Skin epidermis (tissue), 12 donors: Measurements from ENCODE around the gene NINJ1.
"Not testable (repeated sequence)": the region's sequence is repeated elsewhere in the genome, so short reads cannot be mapped to it uniquely, and the experiment has no call there.

Experiments
- H3K27ac ChIP-seq, 21 experiments: fragments of 200-600 bp; sonication (generic) in 11 of 21; one replicate each; pipeline ENCODE4 v1.5.0; 2020; ENCODE audit warnings: mild to moderate bottlenecking in 3 of 21, inconsistent platforms in 2 of 21, moderate library complexity in 2 of 21
- H3K4me3 ChIP-seq, 7 experiments: fragments of 200-600 bp; sonication (generic) in 2 of 7; one replicate each; pipeline ENCODE4 v1.5.0; 2020; ENCODE audit warnings: inconsistent platforms in 2 of 7, mild to moderate bottlenecking in 2 of 7, moderate library complexity in 1 of 7

The NINJ1 gene

DNA sequence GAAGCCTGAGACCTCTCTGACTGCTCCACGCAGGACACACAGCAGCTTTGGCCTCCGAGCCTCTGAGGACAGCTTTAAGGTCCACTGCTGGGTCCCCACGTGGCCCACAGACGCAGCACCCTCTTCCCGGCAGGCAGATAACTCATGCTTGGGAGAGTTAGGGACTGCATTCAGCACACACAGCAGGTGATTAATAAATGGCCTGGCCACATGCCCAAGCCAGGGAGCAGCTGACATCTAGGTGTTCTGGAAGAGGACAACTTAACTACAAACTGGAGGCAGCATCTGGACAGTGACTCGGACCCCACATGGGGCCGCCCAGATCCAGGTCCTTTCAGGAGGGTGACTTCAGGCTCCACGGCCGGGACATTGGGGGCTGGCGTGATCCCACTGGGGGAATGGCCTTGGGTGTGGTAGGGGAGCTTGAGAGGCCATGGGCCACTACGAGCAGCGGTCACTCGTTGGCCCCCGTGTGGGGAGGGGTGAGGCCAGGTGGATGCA is 11.3 kb downstream of the NINJ1 start:
- no peak overlapping the region for H3K4me3 ChIP-seq
- no peak overlapping the region for H3K27ac ChIP-seq

DNA sequence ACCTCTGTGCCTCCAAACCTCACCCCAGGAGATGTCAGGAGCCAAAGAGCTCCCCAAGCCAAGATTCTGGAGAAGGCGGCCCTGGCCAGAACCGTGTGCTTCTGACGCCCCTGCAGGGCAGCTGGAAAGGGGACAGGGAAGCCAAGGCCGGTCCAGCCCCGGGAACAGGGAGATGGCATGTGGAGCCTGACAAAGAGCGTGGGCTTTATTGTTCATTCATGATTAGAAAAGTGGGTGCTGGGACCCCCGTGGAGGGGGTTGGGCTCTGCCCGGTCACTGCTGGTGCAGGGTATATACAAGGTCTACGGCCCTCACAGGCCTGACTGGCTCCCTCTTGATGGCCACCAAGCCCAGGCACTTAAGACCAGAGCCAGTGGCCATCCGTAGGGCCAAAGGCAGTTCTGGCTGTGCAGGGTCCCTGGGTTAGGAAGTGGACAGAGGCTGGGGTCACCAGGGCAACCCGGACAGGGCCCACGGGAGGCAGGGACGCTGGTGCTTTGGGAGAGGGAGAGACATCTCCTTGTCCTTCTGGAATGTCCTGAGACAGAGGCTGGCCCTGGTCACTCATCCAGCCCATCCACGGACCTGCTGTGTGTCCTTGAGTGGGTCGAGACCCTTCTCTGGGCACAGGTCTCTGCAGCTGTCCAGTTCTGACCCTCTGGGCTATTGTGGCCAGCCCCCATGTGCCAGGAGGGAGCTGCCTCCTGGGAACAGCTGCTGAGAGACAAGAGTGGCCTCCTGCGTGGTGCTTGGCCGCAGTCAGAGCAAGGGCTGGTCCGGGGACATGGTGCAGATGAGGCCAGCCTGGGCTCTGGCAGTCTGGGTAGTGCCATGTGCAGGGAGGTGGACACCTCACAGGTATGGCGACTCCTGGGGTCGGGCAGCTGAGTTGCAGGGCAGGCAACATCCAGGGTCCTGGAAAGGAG is 12.5 kb downstream of the NINJ1 start:
- Histone ChIP-seq H3K4me3 (no peak overlapping the region), H3K27ac (peak overlapping the region in 3 of 21 experiments; percentile 28 to 52 (median 44))

DNA sequence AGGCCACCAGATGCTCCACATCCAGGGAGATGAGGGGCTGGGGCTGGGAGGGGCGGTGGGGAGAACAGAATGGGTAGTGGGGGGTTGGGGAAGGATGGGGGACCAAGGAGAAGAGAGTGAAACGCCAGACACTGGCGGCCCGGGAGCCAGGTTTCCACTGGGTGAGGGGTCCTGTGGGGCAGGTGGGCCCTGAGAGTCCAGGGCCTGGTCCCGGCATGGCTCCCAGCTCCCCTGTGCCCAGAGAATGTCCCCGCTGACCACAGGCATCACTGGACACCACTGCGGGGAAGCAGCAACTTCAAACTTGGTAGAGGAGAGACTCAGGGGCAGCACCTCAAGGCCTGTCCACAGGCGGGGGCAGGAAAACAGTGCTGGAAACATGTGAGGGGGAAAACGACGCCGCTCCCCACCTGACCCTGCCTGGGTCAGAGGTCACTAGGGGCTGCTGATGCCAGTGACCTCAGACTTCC is 13.2 kb downstream of the NINJ1 start:
- Histone ChIP-seq H3K4me3 (no peak overlapping the region), H3K27ac (peak overlapping the region in 14 of 21 experiments; percentile 1 to 74 (median 44))

DNA sequence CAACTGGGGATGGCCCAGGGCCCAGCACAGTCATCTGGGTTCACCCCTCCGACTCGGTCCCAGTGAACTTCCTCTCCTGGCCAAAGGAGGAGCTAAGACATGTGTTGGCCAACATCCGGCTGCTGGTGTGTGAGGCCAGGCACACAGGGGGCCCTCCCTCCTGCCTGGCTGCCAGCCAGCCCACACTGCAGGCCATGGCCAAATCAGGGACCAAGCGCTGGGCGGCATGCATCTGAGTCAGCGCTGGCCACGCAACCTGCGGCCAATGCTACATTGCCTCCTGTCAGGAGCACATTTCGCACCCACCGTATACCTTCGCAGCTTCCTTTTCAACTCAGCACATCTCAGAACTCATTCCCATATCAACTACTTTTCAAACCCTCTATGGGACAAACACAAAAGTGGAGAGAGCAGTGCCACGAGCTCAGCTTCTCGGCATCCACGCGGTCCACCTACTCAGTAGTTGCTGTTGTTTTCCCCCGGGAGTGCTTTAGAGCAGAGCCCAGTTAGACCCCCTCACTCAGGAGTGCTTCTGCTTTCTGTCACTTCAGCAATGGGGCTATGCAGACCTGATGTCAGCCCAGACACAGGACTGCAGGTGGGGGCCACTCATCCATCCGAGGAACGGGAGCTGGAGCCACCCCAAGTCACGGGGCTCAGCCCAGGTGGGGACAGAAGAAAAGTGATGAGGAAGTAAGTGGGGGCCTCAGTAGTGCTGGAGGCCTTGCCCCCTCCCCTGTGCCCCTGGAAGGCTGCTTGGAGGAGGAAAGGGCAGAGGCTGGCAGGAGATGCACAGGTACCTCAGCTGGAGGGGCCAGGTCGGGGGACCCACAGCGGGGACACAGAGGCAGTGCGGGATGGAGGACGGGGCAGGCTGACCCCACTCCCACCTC is 13.9 kb downstream of the NINJ1 start:
- H3K4me3 ChIP-seq: no peak overlapping the region
- peak overlapping the region in 18 of 21 experiments; percentile 1 to 74 (median 54) for H3K27ac ChIP-seq

DNA sequence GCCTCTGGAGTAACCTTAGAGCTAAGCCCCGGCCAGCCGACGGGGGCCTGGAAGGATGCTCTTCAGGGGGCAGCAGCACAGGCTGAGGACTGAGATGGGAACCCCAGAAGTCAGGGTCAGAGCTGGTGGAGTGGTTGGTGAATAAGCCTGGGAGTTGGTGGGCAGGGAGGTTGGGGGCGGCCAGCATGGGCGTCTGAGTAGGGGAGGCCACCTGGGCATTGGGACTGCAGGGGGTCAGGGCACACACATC is 14.4 kb downstream of the NINJ1 start:
- H3K27ac ChIP-seq: peak overlapping the region in 15 of 21 experiments; percentile 1 to 74 (median 42)
- H3K4me3 ChIP-seq: no peak overlapping the region

DNA sequence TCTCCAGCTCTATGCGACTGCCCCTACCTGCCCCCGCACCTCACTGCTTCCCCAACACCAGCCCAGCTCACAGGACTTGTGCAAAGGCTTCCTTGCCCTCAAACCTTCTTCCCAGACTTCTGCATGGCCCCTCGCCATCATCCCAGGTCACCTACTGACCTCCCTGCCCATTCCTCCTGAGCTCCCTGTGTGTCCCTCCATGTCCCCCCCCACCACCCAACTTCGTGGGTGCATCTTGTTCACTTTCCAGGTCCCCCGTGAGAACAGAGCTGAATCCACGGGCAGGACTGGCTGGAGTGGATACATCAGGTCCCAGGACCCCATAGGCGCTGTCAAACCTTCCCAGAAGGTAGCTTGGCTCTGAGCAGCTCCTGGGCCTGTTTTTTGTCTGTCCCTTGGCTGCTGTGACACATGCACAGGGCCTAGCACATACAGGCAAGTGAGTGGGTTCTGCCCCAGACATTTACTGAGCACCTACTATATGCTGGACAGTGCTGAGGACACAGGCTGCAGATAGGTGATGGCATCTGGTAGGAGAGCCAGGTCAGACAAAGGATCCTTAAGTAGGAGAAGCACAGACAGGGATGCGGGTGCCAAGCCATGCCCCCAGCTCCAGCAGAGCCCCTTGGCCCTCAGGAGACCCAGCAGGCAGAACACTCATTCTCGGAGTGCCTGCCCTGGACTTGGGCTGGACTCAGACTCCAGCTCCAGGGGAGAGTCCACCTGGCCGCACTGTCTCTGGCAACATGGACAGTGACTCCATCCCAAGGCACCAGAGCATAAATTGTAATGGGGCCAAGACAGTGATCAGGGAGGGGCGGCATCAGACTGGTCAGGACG is 15.0 kb downstream of the NINJ1 start:
- H3K27ac ChIP-seq: peak overlapping the region in 15 of 21 experiments; percentile 1 to 74 (median 42)
- H3K4me3 ChIP-seq: no peak overlapping the region

DNA sequence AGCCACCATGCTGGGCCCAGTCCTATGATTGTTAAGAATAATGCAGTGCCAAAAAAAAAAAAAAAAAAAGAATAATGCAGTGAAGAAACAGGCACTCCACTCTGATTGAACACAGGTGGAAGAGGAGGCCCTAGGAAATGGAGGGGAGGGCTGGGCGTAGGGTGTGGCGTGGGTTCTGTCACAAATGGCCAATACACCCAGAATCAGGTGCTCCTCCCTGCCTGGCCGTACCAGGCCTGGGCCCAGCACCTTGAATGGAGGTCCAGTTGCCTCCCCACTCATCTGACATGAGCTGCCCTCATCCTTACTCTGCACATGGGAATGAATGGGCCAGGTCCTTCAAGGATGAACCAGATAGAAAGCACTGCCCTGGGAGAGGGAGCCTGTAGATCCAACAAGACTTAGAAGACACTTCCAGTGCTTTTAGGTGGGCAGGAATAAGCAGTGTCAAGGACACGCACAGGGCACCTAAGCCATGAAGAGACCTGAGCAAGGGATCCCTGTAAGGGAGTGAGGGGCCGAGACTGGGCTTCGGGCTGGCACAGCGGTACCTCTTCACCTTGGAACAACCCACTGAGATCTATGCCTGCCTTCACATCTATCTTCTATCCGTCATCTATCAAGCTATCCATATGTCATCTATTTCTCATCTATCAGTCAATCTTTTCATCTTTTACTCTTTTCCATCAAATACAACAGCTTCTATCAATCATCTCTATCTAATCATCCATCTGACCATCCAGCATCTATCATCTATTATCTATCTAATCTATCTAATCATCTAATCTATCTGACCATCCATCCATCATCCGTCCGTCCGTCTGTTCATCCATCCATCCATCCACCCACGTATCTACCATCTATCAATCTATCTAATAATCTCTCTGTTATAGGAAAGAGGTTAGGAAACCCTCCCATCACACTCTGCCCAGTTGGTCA is 15.9 kb downstream of the NINJ1 start:
- H3K27ac ChIP-seq: no peak overlapping the region
- H3K4me3 ChIP-seq: no peak overlapping the region

DNA sequence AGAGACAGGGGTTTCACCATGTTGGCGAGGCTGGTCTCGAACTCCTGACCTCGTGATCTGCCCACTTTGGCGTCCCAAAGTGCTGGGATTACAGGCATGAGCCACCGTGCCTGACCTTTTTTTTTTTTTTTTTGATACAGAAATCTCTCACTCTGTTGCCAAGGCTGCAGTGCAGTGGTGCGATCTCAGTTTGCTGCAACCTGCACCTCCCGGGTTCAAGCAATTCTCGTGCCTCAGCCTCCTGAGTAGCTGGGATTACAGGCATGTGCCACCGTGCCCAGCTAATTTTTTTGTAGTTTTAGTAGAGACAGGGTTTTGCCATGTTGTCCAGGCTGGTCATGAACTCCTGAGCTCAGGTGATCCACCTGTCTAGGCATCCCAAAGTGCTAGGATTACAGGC is 16.5 kb downstream of the NINJ1 start:
- H3K4me3 ChIP-seq: not testable (repeated sequence)

DNA sequence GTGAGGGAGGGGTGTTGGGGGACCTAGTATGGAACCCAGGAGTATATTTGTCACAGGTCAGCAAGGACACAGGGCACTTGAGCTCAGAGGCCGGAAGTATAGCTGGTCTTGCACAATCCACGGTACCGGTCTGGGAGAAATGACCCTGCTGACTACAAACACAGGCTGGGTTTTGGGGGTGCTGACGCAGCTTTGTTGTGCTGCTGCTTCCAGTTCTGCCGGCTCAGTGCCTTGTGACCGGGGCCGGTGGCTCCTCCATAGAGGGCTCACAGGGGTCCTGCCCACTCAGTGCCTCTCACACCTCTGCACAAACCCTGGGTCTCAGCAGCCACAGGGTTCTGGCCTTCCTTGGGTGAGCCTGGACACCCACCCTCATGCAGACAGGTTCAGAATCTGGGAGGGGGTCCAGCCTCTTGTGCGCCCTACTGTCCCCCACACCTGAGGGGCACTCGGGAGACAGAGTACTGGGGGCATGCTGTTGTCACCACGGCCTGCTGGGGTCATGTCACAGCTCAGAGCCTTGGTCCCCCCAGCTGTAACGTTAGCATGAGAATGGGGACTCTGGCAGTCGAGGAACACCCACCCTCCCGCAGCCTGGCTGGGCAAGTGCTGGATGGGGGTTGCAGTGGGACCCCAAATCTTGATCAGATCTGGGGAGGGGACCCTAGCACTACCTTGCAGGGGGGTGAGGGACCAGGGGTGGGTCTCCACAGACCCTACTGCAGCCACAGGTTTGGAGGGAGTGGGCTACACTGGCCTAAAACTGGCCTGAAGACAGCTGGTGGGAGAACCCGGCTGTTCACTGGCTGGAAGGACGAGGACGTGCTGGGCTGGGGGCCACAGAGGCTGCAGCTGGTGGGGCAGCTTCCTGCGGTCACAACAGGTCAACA is 17.7 kb downstream of the NINJ1 start:
- peak overlapping the region in 14 of 21 experiments; percentile 3 to 76 (median 52) for H3K27ac ChIP-seq
- H3K4me3 ChIP-seq: no peak overlapping the region

More for the DNA sequence above, 16.5 kb downstream of the NINJ1 start:
- not testable (repeated sequence) for H3K27ac ChIP-seq

DNA sequence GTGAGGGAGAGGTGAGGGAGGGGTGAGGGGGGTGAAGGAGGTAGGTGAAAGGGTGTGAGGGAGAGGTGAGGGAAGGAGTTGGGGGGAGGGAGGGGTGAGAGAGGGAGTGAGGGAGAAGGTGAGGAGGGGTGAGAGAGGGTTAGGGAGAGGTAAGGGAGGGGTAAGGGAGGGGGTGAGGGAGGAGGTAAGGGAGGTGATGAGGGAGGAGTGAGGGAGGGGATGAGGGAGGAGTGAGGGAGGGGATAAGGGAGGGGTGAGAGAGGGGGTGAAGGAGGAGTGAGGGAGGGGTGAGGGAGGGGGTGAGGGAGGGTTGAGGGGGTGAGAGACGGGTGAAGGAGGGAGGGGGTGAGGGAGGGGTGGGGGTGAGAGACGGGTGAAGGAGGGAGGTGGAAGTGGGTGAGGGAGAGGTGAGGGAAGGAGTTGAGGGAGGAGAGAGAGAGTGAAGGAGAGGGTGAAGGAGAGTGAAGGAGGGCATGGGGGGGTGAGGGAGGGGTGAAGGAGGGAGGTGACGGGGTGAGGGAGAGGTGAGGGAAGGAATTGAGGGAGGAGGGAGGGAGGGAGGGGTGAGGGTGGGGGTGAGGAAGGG is 18.5 kb downstream of the NINJ1 start:
- Histone ChIP-seq H3K27ac (peak overlapping the region in 3 of 21 experiments; percentile 38 to 65 (median 55)), H3K4me3 (no peak overlapping the region)

DNA sequence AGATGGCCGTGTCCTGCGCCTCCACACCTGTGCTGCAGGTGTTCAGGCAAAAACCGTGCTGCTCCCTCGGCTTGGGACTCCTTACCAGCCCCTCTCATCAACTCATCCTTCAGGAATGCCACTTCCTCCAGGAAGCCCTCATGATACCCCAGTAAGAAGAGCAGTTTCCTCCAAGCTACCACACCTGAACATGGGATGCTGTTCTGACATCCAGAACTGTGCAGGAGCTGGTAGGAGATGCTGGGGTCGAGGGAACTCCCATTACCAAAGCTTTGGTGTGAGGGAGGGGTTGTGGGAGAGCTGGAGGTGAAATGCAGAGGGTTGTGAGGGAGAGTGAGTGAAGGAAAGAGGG is 19.1 kb downstream of the NINJ1 start:
- peak overlapping the region in 5 of 21 experiments; percentile 14 to 65 (median 47) for H3K27ac ChIP-seq
- no peak overlapping the region for H3K4me3 ChIP-seq

DNA sequence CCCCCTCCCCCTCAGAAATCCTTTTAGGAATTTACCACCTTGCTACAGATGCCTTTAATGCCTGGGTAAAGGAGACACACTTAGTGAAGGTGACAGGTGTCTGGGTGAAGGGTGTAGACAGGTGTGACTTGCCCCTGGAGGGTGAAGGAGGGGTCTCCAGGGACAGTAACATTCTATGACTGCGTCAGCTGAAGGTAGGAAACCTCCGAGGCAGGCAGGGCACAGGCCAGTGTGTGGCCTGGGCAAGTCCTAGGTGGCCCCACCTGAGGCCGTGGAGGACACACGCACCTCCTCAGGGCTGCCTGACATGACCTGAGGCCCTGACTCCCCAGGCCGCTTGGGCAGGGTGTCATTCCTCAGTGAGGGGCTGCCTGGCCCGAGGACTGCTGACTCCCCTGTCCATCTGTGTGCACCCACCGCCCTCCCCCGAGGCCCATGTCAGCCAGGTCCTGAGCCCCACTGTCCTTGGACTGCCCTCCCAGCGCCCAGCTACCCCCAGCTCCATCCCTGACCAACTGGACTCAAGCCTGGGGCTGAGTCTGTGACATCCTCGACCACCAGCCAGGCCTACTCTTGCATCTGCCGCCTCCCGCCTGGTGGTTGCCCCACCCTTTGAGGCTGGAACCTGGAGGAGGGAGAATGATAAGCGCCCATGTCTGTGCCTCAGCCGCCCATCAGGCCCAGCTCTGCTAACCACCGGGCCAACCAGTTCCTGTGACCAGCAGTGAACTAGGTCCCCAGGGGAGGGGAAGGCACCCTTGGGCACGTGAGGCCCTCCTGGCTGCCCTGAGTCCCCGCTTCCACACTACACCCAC is 19.7 kb downstream of the NINJ1 start:
- peak overlapping the region in 7 of 21 experiments; percentile 14 to 65 (median 47) for H3K27ac ChIP-seq
- H3K4me3 ChIP-seq: no peak overlapping the region

DNA sequence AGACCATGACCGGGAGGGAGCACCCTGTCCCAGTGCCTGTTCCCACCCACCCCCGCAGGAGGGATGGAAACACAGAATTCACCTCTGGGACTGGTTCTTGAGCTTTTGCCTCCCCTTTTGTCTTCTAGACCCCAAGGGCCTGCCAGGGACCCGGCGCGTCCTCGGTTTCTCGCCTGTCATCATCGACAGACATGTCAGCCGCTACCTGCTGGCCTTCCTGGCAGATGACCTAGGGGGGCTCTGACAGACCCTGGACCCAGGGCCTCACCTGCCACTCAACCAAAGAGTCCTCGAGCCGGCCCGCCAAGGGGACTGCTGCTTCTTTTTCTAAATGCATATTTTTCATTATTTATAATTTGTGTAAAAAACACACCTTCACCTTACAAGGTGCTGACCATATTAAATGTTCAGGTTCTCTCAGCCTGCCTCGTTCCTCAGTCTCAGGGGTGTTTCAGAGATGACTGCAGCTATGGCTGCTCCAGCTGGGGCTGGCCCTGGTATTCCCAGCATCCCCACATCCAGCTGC is 21.1 kb downstream of the NINJ1 start:
- Histone ChIP-seq H3K27ac (peak overlapping the region in 6 of 21 experiments; percentile 18 to 58 (median 32)), H3K4me3 (no peak overlapping the region)

DNA sequence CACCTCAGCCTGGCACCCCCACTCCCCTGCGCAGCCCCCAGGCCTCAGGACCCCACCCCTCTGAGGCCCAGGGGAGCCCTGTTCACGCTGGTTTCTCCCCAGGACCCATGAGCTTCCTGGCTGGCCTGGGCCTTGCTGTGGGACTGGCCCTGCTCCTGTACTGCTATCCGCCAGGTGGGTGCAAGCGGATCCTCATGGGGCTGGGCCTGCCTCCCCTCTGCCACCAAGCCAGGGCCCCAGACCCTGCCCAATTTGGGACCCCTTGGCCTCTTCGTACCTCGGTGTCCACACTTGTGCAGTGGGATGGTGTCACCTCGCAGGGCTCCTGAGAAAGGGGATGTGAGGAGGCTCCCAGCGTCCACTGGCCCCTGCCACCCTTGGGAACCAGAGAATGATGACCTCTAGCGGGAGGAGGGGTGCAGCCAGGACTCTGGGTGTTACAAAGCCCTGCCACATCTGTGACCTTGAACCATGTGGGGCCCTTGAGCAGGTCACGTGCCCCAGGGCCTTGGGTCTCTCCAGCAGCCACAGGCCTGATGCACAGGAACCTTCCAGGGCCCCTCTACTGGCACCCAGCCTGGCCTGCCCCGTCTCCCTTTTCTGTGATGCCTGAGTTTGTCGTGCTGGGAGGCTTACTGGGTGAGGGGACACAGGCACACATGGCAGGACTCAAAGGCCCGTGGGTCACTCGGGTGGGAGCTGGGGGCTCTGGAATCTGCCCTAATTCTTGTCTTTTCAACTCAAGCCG is 21.8 kb downstream of the NINJ1 start:
- H3K27ac ChIP-seq: peak overlapping the region in 8 of 21 experiments; percentile 7 to 76 (median 44)

More for the DNA sequence above, 21.8 kb downstream of the NINJ1 start:
- H3K4me3 ChIP-seq: no peak overlapping the region
